Measurements from ENCODE around the gene TBC1D8. TPM values are rescaled to one million over a fixed set of nuclear protein-coding genes. Genes with fewer than 3 reads are reported as not detected.
A peak's percentile ranks its signal among the peaks of the same experiment; 100 is the strongest.

The TBC1D8 gene
- total and polyA plus RNA-seq, 2 of the 13 experiments (the other 11 are each of a cell fraction or from before 2014, with no cell fraction given): 45.1 to 95.4 TPM

GRCh38 chr2:101135412-101136296, 15.5 kb downstream of the TBC1D8 start (continued):
- TF ChIP-seq TFE3 (CRISPR knock-in tag; IDR thresholded peaks at IDR 0.05) (no peak), HNRNPUL1 (IDR thresholded peaks at IDR 0.05; ENCODE audit: low read depth, low read length) (no peak), HNF1A (IDR thresholded peaks at IDR 0.05; ENCODE audit: low read depth) (no peak), HNF1A (CRISPR knock-in tag; IDR thresholded peaks at IDR 0.05; ENCODE audit: borderline replicate concordance) (no peak), KLF13 (CRISPR knock-in tag; IDR thresholded peaks at IDR 0.05) (no peak), ZNF274 (CRISPR knock-in tag; IDR thresholded peaks at IDR 0.05) (no peak), ZNF34 (CRISPR knock-in tag; IDR thresholded peaks at IDR 0.05; ENCODE audit: borderline replicate concordance) (no peak), ZNF292 (CRISPR knock-in tag; IDR thresholded peaks at IDR 0.05; ENCODE audit: borderline replicate concordance, low read depth) (peak; percentile 32; the same call in 1 of the 2 replicates), ZNF691 (CRISPR knock-in tag; IDR thresholded peaks at IDR 0.05; ENCODE audit: borderline replicate concordance, low read depth) (no peak), ZNF552 (CRISPR knock-in tag; IDR thresholded peaks at IDR 0.05; ENCODE audit: borderline replicate concordance) (no peak), ZNF724P (CRISPR knock-in tag; IDR thresholded peaks at IDR 0.05; ENCODE audit: borderline replicate concordance) (no peak), SRY (CRISPR knock-in tag; IDR thresholded peaks at IDR 0.05) (no peak), PHF5A (CRISPR knock-in tag; IDR thresholded peaks at IDR 0.05; ENCODE audit: low read depth, unreplicated experiment) (no peak), KMT2B (CRISPR knock-in tag; IDR thresholded peaks at IDR 0.05) (no peak), DDIT3 (CRISPR knock-in tag; IDR thresholded peaks at IDR 0.05) (no peak), MED1 (CRISPR knock-in tag; IDR thresholded peaks at IDR 0.05) (0 out of 2 replicates have a peak, but pooled peaks have one; percentile 15), HNRNPK (IDR thresholded peaks at IDR 0.05; ENCODE audit: low read depth, low read length, poor library complexity, severe bottlenecking) (no peak), MATR3 (CRISPR knock-in tag; IDR thresholded peaks at IDR 0.05) (no peak), ISL2 (CRISPR knock-in tag; IDR thresholded peaks at IDR 0.05) (no peak), GPBP1L1 (CRISPR knock-in tag; IDR thresholded peaks at IDR 0.05) (no peak), BCL6 (CRISPR knock-in tag; IDR thresholded peaks at IDR 0.05) (no peak)

All from HepG2 (cell line).